K562 (cell line): ENCODE data around the gene ATF6B. TPM values are rescaled to one million over a fixed set of nuclear protein-coding genes. Genes with fewer than 3 reads are reported as not detected.

Source experiments
- ATAC-seq: fragments of 200-7000 bp; cut with Tn5 transposase; 3 replicates; pipeline ENCODE4 v1.9.1; 2020; ENCODE audit warnings: moderate library complexity
- BruUV-seq: library from RNA; stranded (reverse); fragments of 400-500 nt; replicated peaks from 2 replicates; lab custom pipeline; 2021; lab: Mats Ljungman, UMichigan
- CTCF ChIA-PET: fragments of 300-600 bp; formaldehyde crosslinking; extraction: SDS; loops from one replicate; lab custom pipeline; 2021; ENCODE audit warnings: low intra/inter-chr PET ratio; lab: Yijun Ruan, JAX
- POLR2A ChIA-PET: fragments of 300-600, 350-650 bp; sonication (Branson Sonifier 250); formaldehyde crosslinking; extraction: SDS; loops from one replicate; lab custom pipeline; 2021; ENCODE audit warnings: antibody characterized with exemption, inconsistent platforms; lab: Yijun Ruan, JAX
- DNase-seq, 4 experiments: peaks; one replicate each; pipeline versions ENCODE4 v3.0.0 to v3.0.0-alpha.2; 2011 to 2018; ENCODE audit warnings: low spot score in 3 of 4, mixed read lengths in 3 of 4; ENCODE audit errors: extremely low read depth in 1 of 4
- FAIRE-seq: peaks from 2 replicates; lab custom pipeline; 2011; peaks lifted over from hg19 to GRCh38; lab: Jason Lieb, UNC
- H2AFZ ChIP-seq: 2 replicates; pipeline ENCODE4 v1.6.0; 2011; ENCODE audit warnings: low read depth, low read length, control low read depth, inconsistent platforms
- H3K27ac ChIP-seq: fragments of 200-600 bp; 3 replicates; pipeline ENCODE4 v1.8.0; 2011; ENCODE audit warnings: low read depth, mild to moderate bottlenecking, control low read depth, inconsistent platforms, low read length, moderate library complexity, mixed read lengths; ENCODE audit errors: extremely low read depth
- H3K27me3 ChIP-seq, 2 experiments: fragments of 300-600 bp in 1 of 2; 2 replicates in 1 of 2; 3 replicates in 1 of 2; pipeline versions ENCODE4 v1.6.0 to v1.8.0; 2011; ENCODE audit warnings: inconsistent platforms in 2 of 2, low read length in 2 of 2, mild to moderate bottlenecking in 1 of 2, mixed read lengths in 1 of 2, moderate library complexity in 1 of 2; ENCODE audit not compliant: control insufficient read depth in 2 of 2, insufficient read depth in 2 of 2
- H3K36me3 ChIP-seq: fragments of 300-600 bp; 3 replicates; pipeline ENCODE4 v1.8.0; 2011; ENCODE audit warnings: mild to moderate bottlenecking, low read length, inconsistent platforms; ENCODE audit not compliant: control insufficient read depth, insufficient read depth
- H3K4me1 ChIP-seq, 2 experiments: fragments of 200-600 bp in 1 of 2; replicated peaks in 1 of 2; 2 replicates in 1 of 2; 3 replicates in 1 of 2; pipeline versions ENCODE4 v1.5.1 to v1.8.0; 2011; ENCODE audit warnings: inconsistent platforms in 2 of 2, low read length in 2 of 2, mild to moderate bottlenecking in 1 of 2, mixed read lengths in 1 of 2, moderate library complexity in 1 of 2; ENCODE audit not compliant: control insufficient read depth in 2 of 2, insufficient read depth in 2 of 2
- H3K4me2 ChIP-seq: 2 replicates; pipeline ENCODE4 v1.6.1; 2011; ENCODE audit warnings: low read length, control low read depth, inconsistent platforms, mixed read lengths; ENCODE audit not compliant: insufficient read depth
- H3K4me3 ChIP-seq: fragments of 200-600 bp; sonication (generic), shearing (Covaris generic); 2 replicates; pipeline ENCODE4 v1.5.1; 2016; ENCODE audit warnings: control low read depth, inconsistent platforms
- H3K79me2 ChIP-seq: fragments of 200-600 bp; 3 replicates; pipeline ENCODE4 v1.8.0; 2011; ENCODE audit warnings: low read length, inconsistent platforms; ENCODE audit not compliant: control insufficient read depth, insufficient read depth
- H3K9ac ChIP-seq, 2 experiments: 2 replicates each; pipeline versions ENCODE4 v1.6.0 to v1.6.1; 2011; ENCODE audit warnings: low read depth in 2 of 2, low read length in 2 of 2, control low read depth in 1 of 2, inconsistent platforms in 1 of 2, mild to moderate bottlenecking in 1 of 2, mixed read lengths in 1 of 2; ENCODE audit not compliant: insufficient read depth in 1 of 2
- H3K9me1 ChIP-seq: one replicate; pipeline ENCODE4 v1.6.0; 2011; ENCODE audit warnings: inconsistent platforms, mild to moderate bottlenecking, low read length, moderate library complexity; ENCODE audit not compliant: control insufficient read depth, insufficient read depth
- H3K9me3 ChIP-seq: replicated peaks from 2 replicates; pipeline ENCODE4 v1.5.1; 2011; ENCODE audit warnings: low read depth, low read length, inconsistent platforms; ENCODE audit not compliant: control insufficient read depth, insufficient read depth
- H4K20me1 ChIP-seq: replicated peaks from 2 replicates; pipeline ENCODE4 v1.6.1; 2011; ENCODE audit warnings: low read length, inconsistent platforms, mixed read lengths; ENCODE audit not compliant: control insufficient read depth, insufficient read depth
- MIER1 ChIP-seq: fragments of 450-650 bp; IDR thresholded peaks from 2 replicates; pipeline ENCODE4 v1.6.1; 2016; ENCODE audit warnings: antibody characterized with exemption, mild to moderate bottlenecking, low read depth
- PTBP1 ChIP-seq: fragments of 200-400 bp; formaldehyde crosslinking; IDR thresholded peaks from 2 replicates; pipeline ENCODE4 v1.6.1; 2017; ENCODE audit warnings: low read depth, low read length
- RBM25 ChIP-seq: fragments of 200-400 bp; formaldehyde crosslinking; IDR thresholded peaks from 2 replicates; pipeline ENCODE4 v1.6.1; 2018; ENCODE audit warnings: low read length, low read depth, moderate library complexity; ENCODE audit not compliant: severe bottlenecking
- ZNF197 ChIP-seq: fragments of 200-800 bp; sonication (Bioruptor generic); IDR thresholded peaks from 2 replicates; pipeline ENCODE4 v1.6.1; 2016; ENCODE audit warnings: low read depth, missing genetic modification characterization, missing compliant biosample characterization
- ZNF668 ChIP-seq: fragments of 250-450 bp; sonication (Bioruptor Pico); IDR thresholded peaks from 2 replicates; pipeline ENCODE4 v1.8.0; 2022; ENCODE audit warnings: mild to moderate bottlenecking, inconsistent platforms
- WGBS: fragments of 100-300 bp; shearing (Covaris generic); methylation state at CpG from one replicate; pipeline ENCODE4 v1.1.6; 2016; ENCODE audit warnings: low coverage, mixed read lengths; ENCODE audit not compliant: insufficient coverage; ENCODE audit errors: missing lambda C conversion rate; 5-methylcytosine and 5-hydroxymethylcytosine counted together
- in situ Hi-C: fragments of 300-500 bp; cut with MboI; formaldehyde crosslinking; loops from 4 replicates; pipeline ENCODE4 v1.15.0; 2018; ENCODE audit warnings: inconsistent platforms, mixed read lengths
- intact Hi-C: fragments of 100-400 bp; cut with micrococcal nuclease; formaldehyde crosslinking; loops from 2 replicates; pipeline ENCODE4 v1.14.2; 2022
- polyA plus RNA-seq, 8 experiments: library from polyadenylated mRNA; depleted of rRNA in 4 of 8; stranded (reverse) in 5 of 8; unstranded in 3 of 8; fragments of >200 nt; fragmentation: Nextera tagmentation in 2 of 8; fragmentation: Illumina TruSeq in 1 of 8; extraction: Ambion mirVana in 2 of 8; extraction: Trizol in 1 of 8; gene quantifications; 2 replicates each; pipeline versions ENCODE4 v1.2.1 to v1.2.3, GENCODE V29; 2011 to 2014; ENCODE audit warnings: inconsistent platforms in 1 of 8, missing spikeins in 1 of 8
- total RNA-seq, 7 experiments: library from RNA; depleted of rRNA in 6 of 7; stranded (reverse); fragments of >200 nt in 6 of 7; fragmentation: Illumina TruSeq in 2 of 7; extraction: Trizol in 2 of 7; gene quantifications; 2 replicates each; pipeline versions ENCODE4 v1.2.1 to v1.2.3, GENCODE V29; 2011 to 2021; ENCODE audit warnings: low replicate concordance in 1 of 7

ATF6B gene
- total and polyA plus RNA-seq, 9 of the 15 experiments (the other 6 are each of a cell fraction or from before 2014, with no cell fraction given) = 20.7 to 131 (median 31.7) TPM

GRCh38 chr6:32084780-32085179, 43.3 kb downstream of the ATF6B start:
- CTCF ChIA-PET = no interaction called here
- Histone ChIP-seq H4K20me1 (peaks cover 4% of the 10 kb centered on the region; the same call in 1 of the 2 replicates), H3K9ac (no peak overlapping the region; a peak in 1 of 4 replicates), H3K79me2 (no peaks in the 10 kb centered on the region), H3K36me3 (no peaks in the 10 kb centered on the region), H3K9me1 (no peaks in the 10 kb centered on the region), H3K27me3 (peaks cover 14 to 50% of the 10 kb centered on the region in 2 experiments), H2AFZ (no peak overlapping the region; the same call in 1 of the 2 replicates), H3K4me1 (peaks cover 11 to 40% of the 10 kb centered on the region in 2 experiments), H3K27ac (no peak overlapping the region), H3K9me3 (no peaks in the 10 kb centered on the region), H3K4me2 (no peak overlapping the region), H3K4me3 (no peak overlapping the region)
- WGBS = 3% methylated on average over 2 of the region's 2 CpGs
- TF ChIP-seq ZNF197 (CRISPR knock-in tag) (no peak), MIER1 (peak; percentile 98), PTBP1 (peak; percentile 99), ZNF668 (CRISPR knock-in tag) (no peak), RBM25 (peak; percentile 52)
- intact Hi-C loops (no loop called here), in situ Hi-C loops (no loop called here)
- FAIRE-seq (no peak), ATAC-seq (no peak), DNase-seq (no peak)
- POLR2A ChIA-PET = interaction anchor here (0.7 to 1.3 kb wide), 2 partner anchors 9 to 348 kb away, joined by 3 to 5 read pairs; partner anchors contain the start of gene CLIC1
- BruUV-seq = no TSS peak
